SU-DHL-6 (cell line): ENCODE measurements around the gene TLK2.

Experiments
- EZH2phosphoT487 ChIP-seq: fragments of 200-600 bp; sonication (generic), shearing (Covaris generic); conservative IDR thresholded peaks from 2 replicates; pipeline ENCODE4 v1.6.1; 2018; ENCODE audit warnings: mild to moderate bottlenecking, antibody characterized with exemption, low read length, moderate library complexity, mixed read lengths
- TF ChIP-seq, protein P1 (sequence below): fragments of 200-600 bp; sonication (generic); IDR thresholded peaks from one replicate; pipeline ENCODE4 v1.5.1; 2017; ENCODE audit warnings: antibody characterized with exemption, mild to moderate bottlenecking, low read length, moderate library complexity; ENCODE audit not compliant: insufficient read depth, poor library complexity, severe bottlenecking

- TF ChIP-seq, protein P1, sequence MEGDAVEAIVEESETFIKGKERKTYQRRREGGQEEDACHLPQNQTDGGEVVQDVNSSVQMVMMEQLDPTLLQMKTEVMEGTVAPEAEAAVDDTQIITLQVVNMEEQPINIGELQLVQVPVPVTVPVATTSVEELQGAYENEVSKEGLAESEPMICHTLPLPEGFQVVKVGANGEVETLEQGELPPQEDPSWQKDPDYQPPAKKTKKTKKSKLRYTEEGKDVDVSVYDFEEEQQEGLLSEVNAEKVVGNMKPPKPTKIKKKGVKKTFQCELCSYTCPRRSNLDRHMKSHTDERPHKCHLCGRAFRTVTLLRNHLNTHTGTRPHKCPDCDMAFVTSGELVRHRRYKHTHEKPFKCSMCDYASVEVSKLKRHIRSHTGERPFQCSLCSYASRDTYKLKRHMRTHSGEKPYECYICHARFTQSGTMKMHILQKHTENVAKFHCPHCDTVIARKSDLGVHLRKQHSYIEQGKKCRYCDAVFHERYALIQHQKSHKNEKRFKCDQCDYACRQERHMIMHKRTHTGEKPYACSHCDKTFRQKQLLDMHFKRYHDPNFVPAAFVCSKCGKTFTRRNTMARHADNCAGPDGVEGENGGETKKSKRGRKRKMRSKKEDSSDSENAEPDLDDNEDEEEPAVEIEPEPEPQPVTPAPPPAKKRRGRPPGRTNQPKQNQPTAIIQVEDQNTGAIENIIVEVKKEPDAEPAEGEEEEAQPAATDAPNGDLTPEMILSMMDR = no peak
- TF ChIP-seq EZH2phosphoT487 = no peak
Observed at GRCh38 chr17:62581764-62582163, 103.1 kb downstream of the TLK2 start.
